ENCODE results near the gene QSOX1.

- TF ChIP-seq CTCF (IDR thresholded peaks at IDR 0.05; ENCODE audit: low read depth, low read length) (no peak), EZH2phosphoT487 (IDR thresholded peaks at IDR 0.05; ENCODE audit: low read depth) (no peak)
These were observed 21.5 kb upstream of the QSOX1 start for GRCh38 chr1:180133193-180133592.

Measured in OCI-LY3 (cell line).